SH-SY5Y (cell line): ENCODE results near the gene SLC49A3.

Source experiments
- GATA2 ChIP-seq: IDR thresholded peaks from 2 replicates; pipeline ENCODE4 v1.6.1; 2011; ENCODE audit warnings: mild to moderate bottlenecking, low read depth, low read length
- GATA3 ChIP-seq: IDR thresholded peaks from 2 replicates; pipeline ENCODE4 v1.6.1; 2011; ENCODE audit warnings: low read depth, mild to moderate bottlenecking, low read length, moderate library complexity

DNA sequence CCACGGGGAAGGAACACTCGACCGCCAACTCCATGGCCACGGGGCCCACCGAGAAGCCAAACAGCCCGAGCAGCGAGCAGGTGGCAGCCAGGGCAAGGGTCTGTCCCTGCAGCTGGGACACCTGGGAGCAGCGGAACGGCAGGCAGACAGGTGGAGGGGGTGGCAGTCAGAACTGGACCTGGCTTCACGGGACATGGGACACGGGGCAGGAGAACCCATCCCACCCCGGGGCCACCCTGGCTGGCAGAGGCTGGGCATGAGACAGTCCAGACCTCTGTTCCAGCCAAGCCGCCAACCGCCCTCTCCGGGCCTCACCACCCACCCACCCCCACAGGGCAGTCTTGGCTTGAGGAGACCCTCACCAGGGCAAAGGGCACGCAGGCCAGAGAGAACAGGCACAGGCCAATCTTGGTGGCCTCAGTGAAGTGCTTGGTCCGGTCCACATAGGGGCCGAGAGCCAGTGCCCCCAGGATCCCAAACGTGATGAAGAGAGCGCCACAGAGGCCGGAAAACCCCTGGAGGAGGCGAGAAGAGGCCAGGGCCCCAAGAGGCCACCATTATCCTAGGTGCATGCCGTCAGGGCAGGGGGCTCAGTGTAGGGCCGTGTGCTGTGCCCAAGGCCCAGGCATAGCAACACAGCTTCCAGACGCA, 5.6 kb downstream of the SLC49A3 start:
- TF ChIP-seq GATA2 (no peak), GATA3 (no peak)
